HepG2 (cell line): ENCODE results near the gene CACNB4. TPM values are rescaled to one million over a fixed set of nuclear protein-coding genes. Genes with fewer than 3 reads are reported as not detected.

Source experiments
- ATAC-seq: fragments of 200-7000 bp; cut with Tn5 transposase; 3 replicates; pipeline ENCODE4 v1.9.1; 2020; ENCODE audit warnings: mild to moderate bottlenecking, moderate library complexity
- BruUV-seq: library from RNA; stranded (reverse); fragments of 400-500 nt; replicated peaks from 2 replicates; lab custom pipeline; 2021; lab: Mats Ljungman, UMichigan
- CTCF ChIA-PET: fragments of 300-600 bp; formaldehyde crosslinking; extraction: SDS; loops from one replicate; lab custom pipeline; 2021; ENCODE audit warnings: low total read pairs, inconsistent platforms, low intra/inter-chr PET ratio; lab: Yijun Ruan, JAX
- POLR2A ChIA-PET: fragments of 350-600 bp; sonication (Branson Sonifier 250); formaldehyde crosslinking; loops from one replicate; lab custom pipeline; 2020; ENCODE audit warnings: antibody characterized with exemption, inconsistent platforms; lab: Yijun Ruan, JAX
- DNase-seq: peaks from one replicate; pipeline ENCODE4 v3.0.0-alpha.2; 2015; ENCODE audit warnings: low spot score
- FAIRE-seq: peaks from 3 replicates; lab custom pipeline; 2011; peaks lifted over from hg19 to GRCh38; lab: Jason Lieb, UNC
- H2AFZ ChIP-seq: one replicate; pipeline ENCODE4 v1.6.1; 2011; ENCODE audit warnings: low read length, inconsistent platforms
- H3K27ac ChIP-seq: fragments of 300-600 bp; 3 replicates; pipeline ENCODE4 v1.8.0; 2011; ENCODE audit warnings: mixed run types, mild to moderate bottlenecking, mixed read lengths, low read length, inconsistent platforms; ENCODE audit not compliant: insufficient read depth; ENCODE audit errors: extremely low read length
- H3K27me3 ChIP-seq, 2 experiments: fragments of 200-600 bp in 1 of 2; 2 replicates in 1 of 2; 3 replicates in 1 of 2; pipeline versions ENCODE4 v1.6.0 to v1.8.0; 2011; ENCODE audit warnings: low read length in 2 of 2, mild to moderate bottlenecking in 2 of 2, moderate library complexity in 2 of 2, inconsistent platforms in 1 of 2; ENCODE audit not compliant: insufficient read depth in 2 of 2, control insufficient read depth in 1 of 2
- H3K36me3 ChIP-seq, 2 experiments: fragments of 200-600 bp in 1 of 2; replicated peaks in 1 of 2; 2 replicates in 1 of 2; 3 replicates in 1 of 2; pipeline versions ENCODE4 v1.5.1 to v1.8.0; 2011; ENCODE audit warnings: low read length in 2 of 2, inconsistent platforms in 1 of 2; ENCODE audit not compliant: insufficient read depth in 2 of 2, control insufficient read depth in 1 of 2
- H3K4me1 ChIP-seq: 2 replicates; pipeline ENCODE4 v1.5.1; 2012; ENCODE audit warnings: low read length, inconsistent platforms; ENCODE audit not compliant: insufficient read depth
- H3K4me2 ChIP-seq: 2 replicates; pipeline ENCODE4 v1.6.0; 2011; ENCODE audit warnings: low read depth, low read length, inconsistent platforms
- H3K4me3 ChIP-seq, 3 experiments: fragments of 200-600 bp in 1 of 3; sonication (generic), shearing (Covaris generic) in 1 of 3; replicated peaks in 1 of 3; 2 replicates each; pipeline ENCODE4 v1.5.1; 2011 to 2016; ENCODE audit warnings: low read length in 3 of 3, inconsistent platforms in 2 of 3, low read depth in 2 of 3, mild to moderate bottlenecking in 2 of 3, control low read depth in 1 of 3, mixed read lengths in 1 of 3; ENCODE audit not compliant: insufficient read depth in 1 of 3
- H3K79me2 ChIP-seq: one replicate; pipeline ENCODE4 v1.6.1; 2011; ENCODE audit warnings: low read length, inconsistent platforms; ENCODE audit not compliant: insufficient read depth
- H3K9ac ChIP-seq: 2 replicates; pipeline ENCODE4 v1.6.0; 2011; ENCODE audit warnings: mild to moderate bottlenecking, low read depth, low read length, inconsistent platforms; ENCODE audit not compliant: insufficient read depth
- H3K9me3 ChIP-seq: 2 replicates; pipeline ENCODE4 v1.5.1; 2012; ENCODE audit warnings: mild to moderate bottlenecking, low read length
- H4K20me1 ChIP-seq: 2 replicates; pipeline ENCODE4 v1.6.0; 2011; ENCODE audit warnings: inconsistent platforms, mild to moderate bottlenecking, low read length, moderate library complexity; ENCODE audit not compliant: insufficient read depth
- JUND ChIP-seq: sonication (generic); formaldehyde crosslinking; IDR thresholded peaks from 2 replicates; pipeline ENCODE4 v1.8.0; 2022; ENCODE audit warnings: mild to moderate bottlenecking, missing genetic modification reagents
- KDM1A ChIP-seq: IDR thresholded peaks from 2 replicates; pipeline ENCODE4 v1.6.1; 2016; ENCODE audit warnings: missing compliant biosample characterization
- NFIB ChIP-seq: sonication (generic); formaldehyde crosslinking; IDR thresholded peaks from 2 replicates; pipeline ENCODE4 v1.9.0; 2021; ENCODE audit warnings: missing genetic modification reagents, mild to moderate bottlenecking, borderline replicate concordance
- RFX1 ChIP-seq: fragments of 450-650 bp; IDR thresholded peaks from 2 replicates; pipeline ENCODE4 v1.6.1; 2017
- XBP1 ChIP-seq: sonication (generic); formaldehyde crosslinking; IDR thresholded peaks from 2 replicates; pipeline ENCODE4 v1.5.0; 2020; ENCODE audit warnings: missing genetic modification reagents
- ZFP36L2 ChIP-seq: sonication (generic); formaldehyde crosslinking; IDR thresholded peaks from 2 replicates; pipeline ENCODE4 v1.4.0; 2020; ENCODE audit warnings: missing genetic modification reagents
- ZNF275 ChIP-seq: sonication (generic); formaldehyde crosslinking; IDR thresholded peaks from 2 replicates; pipeline ENCODE4 v1.8.0; 2022; ENCODE audit warnings: missing genetic modification reagents, mild to moderate bottlenecking, inconsistent platforms, borderline replicate concordance
- ZNF292 ChIP-seq: sonication (generic); formaldehyde crosslinking; IDR thresholded peaks from 2 replicates; pipeline ENCODE4 v1.8.1; 2022; ENCODE audit warnings: mild to moderate bottlenecking, low read depth, missing genetic modification reagents, borderline replicate concordance
- ZNF331 ChIP-seq: sonication (generic); formaldehyde crosslinking; IDR thresholded peaks from 2 replicates; pipeline ENCODE4 v1.4.0; 2020; ENCODE audit warnings: missing genetic modification reagents
- WGBS: methylation state at CpG from one replicate; pipeline ENCODE4 v1.1.6; 2017; ENCODE audit warnings: low lambda C conversion rate; 5-methylcytosine and 5-hydroxymethylcytosine counted together
- in situ Hi-C: cut with HindIII; loops from 2 replicates; pipeline ENCODE4 v1.10.0; 2017; ENCODE audit warnings: low pct_unique_long_range_greater_than_20kb; ENCODE audit not compliant: extremely low pct_ligation_motif_present
- intact Hi-C: fragments of 100-400 bp; cut with micrococcal nuclease; formaldehyde crosslinking; loops from one replicate; pipeline ENCODE4 v1.10.0; 2022; ENCODE audit not compliant: unreplicated experiment
- polyA plus RNA-seq, 8 experiments: library from polyadenylated mRNA; depleted of rRNA in 3 of 8; stranded (reverse) in 7 of 8; unstranded in 1 of 8; fragments of >200 nt; fragmentation: Illumina TruSeq in 4 of 8; extraction: Trizol in 4 of 8; gene quantifications; 2 replicates each; pipeline versions ENCODE4 v1.2.1 to v1.2.3, GENCODE V29; 2011 to 2016; ENCODE audit warnings: low read depth in 4 of 8, missing spikeins in 1 of 8, mixed read lengths in 1 of 8; ENCODE audit not compliant: insufficient read depth in 1 of 8
- total RNA-seq, 5 experiments: library from RNA; depleted of rRNA; stranded (reverse); fragments of >200 nt; fragmentation: Illumina TruSeq; extraction: Trizol; gene quantifications; 2 replicates each; pipeline ENCODE4 v1.2.3, GENCODE V29; 2016; ENCODE audit warnings: low read depth in 1 of 5
- TF ChIP-seq, protein P1 (sequence below): sonication (generic); formaldehyde crosslinking; IDR thresholded peaks from 2 replicates; pipeline ENCODE4 v1.9.0; 2021; ENCODE audit warnings: missing genetic modification reagents, borderline replicate concordance
- TF ChIP-seq, protein P2 (sequence below): sonication (generic); formaldehyde crosslinking; IDR thresholded peaks from 2 replicates; pipeline ENCODE4 v1.8.0; 2022; ENCODE audit warnings: mild to moderate bottlenecking, missing genetic modification reagents, moderate library complexity
- TF ChIP-seq, protein P3 (sequence below): sonication (generic); formaldehyde crosslinking; IDR thresholded peaks from 2 replicates; pipeline ENCODE4 v1.4.0; 2020; ENCODE audit warnings: low read depth, missing genetic modification reagents

The CACNB4 gene
- total and polyA plus RNA-seq, 2 of the 13 experiments (the other 11 are each of a cell fraction or from before 2014, with no cell fraction given), result 5.1 to 14.3 TPM

DNA sequence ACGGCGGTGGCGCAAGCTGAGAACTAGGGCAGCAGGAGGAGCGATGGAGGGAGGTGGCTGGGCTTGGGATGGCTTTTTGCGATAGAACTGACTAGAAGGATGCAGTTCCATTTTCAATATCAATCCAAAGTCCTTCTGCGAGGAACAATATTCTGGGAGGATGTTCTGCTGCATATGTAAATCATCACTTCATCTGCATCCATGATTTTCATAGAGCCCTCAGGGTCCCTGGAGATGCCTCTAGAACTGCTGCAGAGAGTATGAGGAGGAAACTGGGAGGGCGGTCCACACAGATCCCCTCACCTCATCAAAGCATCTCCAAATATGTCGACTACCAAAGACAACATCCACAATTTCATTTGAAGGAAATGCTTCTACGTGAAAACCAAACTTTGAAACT, 20.8 kb downstream of the CACNB4 start (continued):
- TF ChIP-seq KDM1A (CRISPR knock-in tag), result no peak
- TF ChIP-seq, all 625 proteins: peak for 0

DNA sequence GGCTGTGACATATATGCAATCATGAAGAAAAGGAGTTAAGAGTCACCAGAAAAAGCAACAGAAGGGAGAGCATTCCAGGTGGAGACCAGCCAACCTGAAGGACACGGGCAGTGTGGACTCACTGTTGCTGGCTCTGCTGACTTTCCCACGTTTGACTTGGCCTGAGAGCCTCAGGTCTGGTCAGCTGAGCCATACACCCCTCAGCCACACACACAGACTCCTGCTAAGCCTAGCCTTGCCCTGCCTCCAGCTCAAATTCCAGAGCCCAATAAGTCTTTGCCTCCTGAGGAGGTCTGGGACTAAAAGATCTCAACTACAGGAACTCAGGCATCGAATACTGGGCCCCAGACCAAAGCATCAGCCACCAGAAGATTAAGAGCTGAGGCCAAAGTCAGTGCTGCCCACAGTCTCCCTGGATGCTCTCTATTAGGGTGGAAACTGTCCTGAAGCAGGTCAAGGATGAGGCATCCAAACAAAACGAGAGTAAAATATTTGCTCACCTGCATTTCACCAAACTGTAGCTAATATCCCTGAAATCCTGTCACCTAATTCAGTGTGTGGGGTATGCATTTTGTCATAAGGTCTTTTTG, 23.3 kb downstream of the CACNB4 start:
- no peak overlapping the region for H3K9ac ChIP-seq
- CTCF ChIA-PET, result no interaction called here
- no peak for FAIRE-seq
- TF ChIP-seq JUND (CRISPR knock-in tag), result no peak
- TF ChIP-seq, protein P1, sequence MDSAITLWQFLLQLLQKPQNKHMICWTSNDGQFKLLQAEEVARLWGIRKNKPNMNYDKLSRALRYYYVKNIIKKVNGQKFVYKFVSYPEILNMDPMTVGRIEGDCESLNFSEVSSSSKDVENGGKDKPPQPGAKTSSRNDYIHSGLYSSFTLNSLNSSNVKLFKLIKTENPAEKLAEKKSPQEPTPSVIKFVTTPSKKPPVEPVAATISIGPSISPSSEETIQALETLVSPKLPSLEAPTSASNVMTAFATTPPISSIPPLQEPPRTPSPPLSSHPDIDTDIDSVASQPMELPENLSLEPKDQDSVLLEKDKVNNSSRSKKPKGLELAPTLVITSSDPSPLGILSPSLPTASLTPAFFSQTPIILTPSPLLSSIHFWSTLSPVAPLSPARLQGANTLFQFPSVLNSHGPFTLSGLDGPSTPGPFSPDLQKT, result no peak
- TF ChIP-seq, protein P2, sequence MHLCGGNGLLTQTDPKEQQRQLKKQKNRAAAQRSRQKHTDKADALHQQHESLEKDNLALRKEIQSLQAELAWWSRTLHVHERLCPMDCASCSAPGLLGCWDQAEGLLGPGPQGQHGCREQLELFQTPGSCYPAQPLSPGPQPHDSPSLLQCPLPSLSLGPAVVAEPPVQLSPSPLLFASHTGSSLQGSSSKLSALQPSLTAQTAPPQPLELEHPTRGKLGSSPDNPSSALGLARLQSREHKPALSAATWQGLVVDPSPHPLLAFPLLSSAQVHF, result no peak
- no peak for TF ChIP-seq RFX1
- no peak for TF ChIP-seq ZNF331 (CRISPR knock-in tag)
- TF ChIP-seq, protein P3, sequence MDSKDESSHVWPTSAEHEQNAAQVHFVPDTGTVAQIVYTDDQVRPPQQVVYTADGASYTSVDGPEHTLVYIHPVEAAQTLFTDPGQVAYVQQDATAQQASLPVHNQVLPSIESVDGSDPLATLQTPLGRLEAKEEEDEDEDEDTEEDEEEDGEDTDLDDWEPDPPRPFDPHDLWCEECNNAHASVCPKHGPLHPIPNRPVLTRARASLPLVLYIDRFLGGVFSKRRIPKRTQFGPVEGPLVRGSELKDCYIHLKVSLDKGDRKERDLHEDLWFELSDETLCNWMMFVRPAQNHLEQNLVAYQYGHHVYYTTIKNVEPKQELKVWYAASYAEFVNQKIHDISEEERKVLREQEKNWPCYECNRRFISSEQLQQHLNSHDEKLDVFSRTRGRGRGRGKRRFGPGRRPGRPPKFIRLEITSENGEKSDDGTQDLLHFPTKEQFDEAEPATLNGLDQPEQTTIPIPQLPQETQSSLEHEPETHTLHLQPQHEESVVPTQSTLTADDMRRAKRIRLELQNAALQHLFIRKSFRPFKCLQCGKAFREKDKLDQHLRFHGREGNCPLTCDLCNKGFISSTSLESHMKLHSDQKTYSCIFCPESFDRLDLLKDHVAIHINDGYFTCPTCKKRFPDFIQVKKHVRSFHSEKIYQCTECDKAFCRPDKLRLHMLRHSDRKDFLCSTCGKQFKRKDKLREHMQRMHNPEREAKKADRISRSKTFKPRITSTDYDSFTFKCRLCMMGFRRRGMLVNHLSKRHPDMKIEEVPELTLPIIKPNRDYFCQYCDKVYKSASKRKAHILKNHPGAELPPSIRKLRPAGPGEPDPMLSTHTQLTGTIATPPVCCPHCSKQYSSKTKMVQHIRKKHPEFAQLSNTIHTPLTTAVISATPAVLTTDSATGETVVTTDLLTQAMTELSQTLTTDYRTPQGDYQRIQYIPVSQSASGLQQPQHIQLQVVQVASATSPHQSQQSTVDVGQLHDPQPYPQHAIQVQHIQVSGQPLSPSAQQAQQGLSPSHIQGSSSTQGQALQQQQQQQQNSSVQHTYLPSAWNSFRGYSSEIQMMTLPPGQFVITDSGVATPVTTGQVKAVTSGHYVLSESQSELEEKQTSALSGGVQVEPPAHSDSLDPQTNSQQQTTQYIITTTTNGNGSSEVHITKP (CRISPR knock-in tag), result no peak
- TF ChIP-seq ZNF292, result no peak
- no peak for TF ChIP-seq NFIB (CRISPR knock-in tag)
- TF ChIP-seq ZFP36L2, result no peak
- no peak for TF ChIP-seq XBP1 (CRISPR knock-in tag)
- no peak for TF ChIP-seq ZNF275 (CRISPR knock-in tag)
- no peaks in the 10 kb centered on the region for H3K79me2 ChIP-seq
- POLR2A ChIA-PET, result interaction anchor here (0.7 kb wide), 1 partner anchor 248 kb away, joined by 3 read pairs; the partner anchor contains the start of gene ARL5A
- no peaks in the 10 kb centered on the region for H4K20me1 ChIP-seq
- no peak overlapping the region for H2AFZ ChIP-seq
- ATAC-seq, result peak; percentile 61
- in situ Hi-C loops, result no loop called here
- peaks cover 0 to 3% of the 10 kb centered on the region in 2 experiments; a peak in 1 of 5 replicates for H3K27me3 ChIP-seq
- 0% methylated on average over 4 of the region's 4 CpGs for WGBS
- intact Hi-C loops, result no loop called here
- H3K4me2 ChIP-seq, result no peak overlapping the region
- no TSS peak for BruUV-seq
- no peaks in the 10 kb centered on the region for H3K9me3 ChIP-seq
- no peaks in the 10 kb centered on the region for H3K36me3 ChIP-seq
- H3K27ac ChIP-seq, result no peak overlapping the region
- peaks cover 16% of the 10 kb centered on the region; the same call in 1 of the 2 replicates for H3K4me1 ChIP-seq
- no peak for DNase-seq
- H3K4me3 ChIP-seq, result no peak overlapping the region
